Smooth muscle cell (in vitro differentiated cells): Measurements from ENCODE around the gene KRT39. TPM values are rescaled to one million over a fixed set of nuclear protein-coding genes. Genes with fewer than 3 reads are reported as not detected.

Experiments
- DNase-seq: peaks from one replicate; lab custom pipeline; 2025; ENCODE audit not compliant: unreplicated experiment; lab: John Stamatoyannopoulos, UW
- H2AFZ ChIP-seq: fragments of 200-600 bp; sonication (generic); 2 replicates; pipeline ENCODE4 v1.6.0; 2016; ENCODE audit warnings: antibody characterized with exemption, low read depth, mild to moderate bottlenecking
- H3F3A ChIP-seq: fragments of 200-600 bp; sonication (generic); 2 replicates; pipeline ENCODE4 v1.6.0; 2017; ENCODE audit warnings: antibody characterized with exemption, low read depth
- H3K27ac ChIP-seq: fragments of 200-600 bp; sonication (generic); 2 replicates; pipeline ENCODE4 v1.5.1; 2016; ENCODE audit warnings: low read depth, mild to moderate bottlenecking
- H3K27me3 ChIP-seq: fragments of 200-600 bp; sonication (generic); 2 replicates; pipeline ENCODE4 v1.6.1; 2016; ENCODE audit warnings: low read depth, mild to moderate bottlenecking
- H3K36me3 ChIP-seq: fragments of 200-600 bp; sonication (generic); 2 replicates; pipeline ENCODE4 v1.5.1; 2016; ENCODE audit warnings: low read depth
- H3K4me1 ChIP-seq: fragments of 200-600 bp; sonication (generic); 2 replicates; pipeline ENCODE4 v1.5.1; 2016; ENCODE audit warnings: low read depth
- H3K4me2 ChIP-seq: fragments of 200-600 bp; sonication (generic); 2 replicates; pipeline ENCODE4 v1.6.0; 2016; ENCODE audit warnings: mild to moderate bottlenecking
- H3K4me3 ChIP-seq: fragments of 200-600 bp; sonication (generic); 2 replicates; pipeline ENCODE4 v1.5.1; 2016; ENCODE audit warnings: mild to moderate bottlenecking
- H3K79me2 ChIP-seq: fragments of 200-600 bp; sonication (generic); 2 replicates; pipeline ENCODE4 v1.6.0; 2016; ENCODE audit warnings: low read depth, mild to moderate bottlenecking
- H3K9ac ChIP-seq: fragments of 200-600 bp; sonication (generic); 2 replicates; pipeline ENCODE4 v1.6.0; 2016; ENCODE audit warnings: low read depth
- H3K9me3 ChIP-seq: fragments of 200-600 bp; sonication (generic); replicated peaks from 2 replicates; pipeline ENCODE4 v1.5.1; 2016; ENCODE audit warnings: low read depth
- H4K20me1 ChIP-seq: fragments of 200-600 bp; sonication (generic); 2 replicates; pipeline ENCODE4 v1.6.0; 2016; ENCODE audit warnings: low read depth
- WGBS: methylation state at CpG from one replicate; pipeline ENCODE4 v1.1.7; 2016; ENCODE audit warnings: low lambda C conversion rate; 5-methylcytosine and 5-hydroxymethylcytosine counted together
- polyA plus RNA-seq: library from polyadenylated mRNA; unstranded; fragments of >200 nt; fragmentation: Nextera tagmentation; extraction: Ambion mirVana; gene quantifications from 2 replicates; pipeline ENCODE4 v1.2.1, GENCODE V29; 2016
- total RNA-seq: library from RNA; depleted of rRNA; stranded (reverse); fragments of >200 nt; gene quantifications from 2 replicates; pipeline ENCODE4 v1.2.3, GENCODE V29; 2014
- TF ChIP-seq, protein P1 (sequence below): fragments of 200-600 bp; sonication (generic); IDR thresholded peaks from 2 replicates; pipeline ENCODE4 v1.5.1; 2017; ENCODE audit warnings: borderline replicate concordance, mild to moderate bottlenecking, antibody characterized with exemption; ENCODE audit not compliant: insufficient read depth, poor library complexity, severe bottlenecking

The KRT39 gene
- total and polyA plus RNA-seq, 2 experiments from 2014 or later = not detected

DNA sequence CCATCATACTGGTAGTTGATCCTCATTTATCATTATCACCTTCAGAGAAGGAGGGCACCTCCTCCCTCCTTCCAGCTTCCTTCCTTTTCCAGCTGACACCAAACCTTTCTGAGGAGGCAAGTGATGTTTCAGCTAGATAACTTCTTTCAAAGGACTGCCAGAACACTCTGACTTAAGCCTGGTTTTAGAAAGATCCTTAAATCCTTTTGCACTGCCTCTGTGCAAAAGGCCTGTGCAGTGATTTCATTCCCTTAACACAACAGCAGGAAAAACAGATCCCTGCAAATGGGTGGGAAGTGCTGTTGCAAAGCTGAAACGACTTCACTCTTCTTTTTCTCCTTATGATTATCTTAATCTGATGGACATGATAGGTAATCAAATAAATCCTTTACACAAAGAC is 22.2 kb downstream of the KRT39 start:
- H3K27me3 ChIP-seq = no peaks in the 10 kb centered on the region
- TF ChIP-seq, protein P1, sequence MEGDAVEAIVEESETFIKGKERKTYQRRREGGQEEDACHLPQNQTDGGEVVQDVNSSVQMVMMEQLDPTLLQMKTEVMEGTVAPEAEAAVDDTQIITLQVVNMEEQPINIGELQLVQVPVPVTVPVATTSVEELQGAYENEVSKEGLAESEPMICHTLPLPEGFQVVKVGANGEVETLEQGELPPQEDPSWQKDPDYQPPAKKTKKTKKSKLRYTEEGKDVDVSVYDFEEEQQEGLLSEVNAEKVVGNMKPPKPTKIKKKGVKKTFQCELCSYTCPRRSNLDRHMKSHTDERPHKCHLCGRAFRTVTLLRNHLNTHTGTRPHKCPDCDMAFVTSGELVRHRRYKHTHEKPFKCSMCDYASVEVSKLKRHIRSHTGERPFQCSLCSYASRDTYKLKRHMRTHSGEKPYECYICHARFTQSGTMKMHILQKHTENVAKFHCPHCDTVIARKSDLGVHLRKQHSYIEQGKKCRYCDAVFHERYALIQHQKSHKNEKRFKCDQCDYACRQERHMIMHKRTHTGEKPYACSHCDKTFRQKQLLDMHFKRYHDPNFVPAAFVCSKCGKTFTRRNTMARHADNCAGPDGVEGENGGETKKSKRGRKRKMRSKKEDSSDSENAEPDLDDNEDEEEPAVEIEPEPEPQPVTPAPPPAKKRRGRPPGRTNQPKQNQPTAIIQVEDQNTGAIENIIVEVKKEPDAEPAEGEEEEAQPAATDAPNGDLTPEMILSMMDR = no peak
- H3K27ac ChIP-seq = no peak overlapping the region
- no peaks in the 10 kb centered on the region for H4K20me1 ChIP-seq
- H3K4me3 ChIP-seq = no peak overlapping the region
- WGBS = 13% methylated on average over 1 of the region's 1 CpG
- H3K4me1 ChIP-seq = peaks cover under 1% of the 10 kb centered on the region
- H2AFZ ChIP-seq = no peak overlapping the region
- no peak for DNase-seq
- H3K36me3 ChIP-seq = no peaks in the 10 kb centered on the region
- peaks cover 6% of the 10 kb centered on the region for H3F3A ChIP-seq
- H3K79me2 ChIP-seq = no peaks in the 10 kb centered on the region
- H3K4me2 ChIP-seq = no peak overlapping the region
- no peaks in the 10 kb centered on the region for H3K9me3 ChIP-seq
- H3K9ac ChIP-seq = no peak overlapping the region

DNA sequence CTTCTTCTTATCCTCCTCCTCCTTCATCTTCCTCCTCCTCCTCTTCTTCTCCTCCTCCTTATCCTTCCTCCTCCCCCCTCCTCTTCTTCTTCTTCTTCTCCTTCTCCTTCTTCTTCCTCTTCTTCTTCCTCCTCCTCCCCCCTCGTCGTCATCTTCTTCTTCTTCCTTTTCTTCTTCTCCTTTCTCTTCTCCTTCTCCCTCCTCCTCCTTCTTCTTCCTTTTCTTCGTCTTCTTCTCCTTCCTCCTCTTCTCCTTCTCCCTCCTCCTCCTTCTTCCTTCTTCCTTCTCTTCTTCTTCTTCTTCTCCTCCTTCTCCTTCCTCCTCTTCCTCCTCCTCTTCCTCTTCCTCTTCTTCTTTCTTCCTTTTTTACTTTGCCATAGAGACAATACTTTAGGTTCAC is 24.2 kb downstream of the KRT39 start:
- H3K79me2 ChIP-seq = no peaks in the 10 kb centered on the region
- H3K4me3 ChIP-seq = no peak overlapping the region
- no peaks in the 10 kb centered on the region for H3K36me3 ChIP-seq
- TF ChIP-seq, protein P1 = no peak
- no peaks in the 10 kb centered on the region for H4K20me1 ChIP-seq
- H3K9ac ChIP-seq = no peak overlapping the region
- no peaks in the 10 kb centered on the region for H3K9me3 ChIP-seq
- 90% methylated on average over 3 of the region's 3 CpGs for WGBS
- peaks cover 1% of the 10 kb centered on the region for H3K4me1 ChIP-seq
- DNase-seq = no peak
- peaks cover 6% of the 10 kb centered on the region for H3F3A ChIP-seq
- H3K27ac ChIP-seq = no peak overlapping the region
- no peak overlapping the region for H2AFZ ChIP-seq
- H3K4me2 ChIP-seq = no peak overlapping the region
- no peaks in the 10 kb centered on the region for H3K27me3 ChIP-seq

GRCh38 chr17:40940266-40940665 is 26.5 kb downstream of the KRT39 start:
- Histone ChIP-seq H3K4me3 (no peak overlapping the region), H3K27ac (no peak overlapping the region), H2AFZ (no peak overlapping the region), H3K9ac (no peak overlapping the region), H3K9me3 (no peaks in the 10 kb centered on the region), H3K27me3 (no peaks in the 10 kb centered on the region), H3K4me1 (peaks cover 10% of the 10 kb centered on the region), H3K4me2 (no peak overlapping the region), H3F3A (peaks cover 6% of the 10 kb centered on the region), H4K20me1 (no peaks in the 10 kb centered on the region), H3K79me2 (no peaks in the 10 kb centered on the region), H3K36me3 (no peaks in the 10 kb centered on the region)
- 83% methylated on average over 6 of the region's 6 CpGs for WGBS
- no peak for DNase-seq
- TF ChIP-seq, protein P1 = no peak

DNA sequence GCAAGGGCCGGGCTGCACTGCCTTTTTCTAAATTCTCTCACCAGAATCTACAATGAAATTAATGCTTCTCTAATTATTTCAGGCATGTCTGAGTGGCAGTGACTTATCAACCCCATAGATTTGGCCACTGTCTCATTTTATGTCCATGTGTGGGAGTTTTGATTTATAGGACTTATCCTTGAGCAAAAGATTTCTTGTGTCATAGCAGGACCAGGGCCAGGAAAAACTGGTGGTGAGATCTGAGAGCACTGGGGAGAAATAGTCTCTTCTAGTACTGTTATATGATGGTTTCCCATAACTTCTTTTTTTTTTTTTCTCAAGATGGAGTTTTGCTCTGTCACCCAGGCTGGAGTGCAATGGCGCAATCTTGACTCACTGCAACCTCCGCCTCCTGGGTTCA is 27.8 kb downstream of the KRT39 start:
- Histone ChIP-seq H3K4me1 (peaks cover 10% of the 10 kb centered on the region), H2AFZ (no peak overlapping the region), H3K4me3 (no peak overlapping the region), H3K9ac (no peak overlapping the region), H3K27ac (peak overlapping the region; percentile 8), H3K36me3 (no peaks in the 10 kb centered on the region), H3K79me2 (no peaks in the 10 kb centered on the region), H4K20me1 (no peaks in the 10 kb centered on the region), H3K9me3 (no peaks in the 10 kb centered on the region), H3K4me2 (no peak overlapping the region), H3K27me3 (no peaks in the 10 kb centered on the region), H3F3A (no peaks in the 10 kb centered on the region)
- TF ChIP-seq, protein P1 = no peak
- no peak for DNase-seq
- 94% methylated on average over 3 of the region's 3 CpGs for WGBS
